ENCODE measurements around the gene NCBP3. TPM values are rescaled to one million over a fixed set of nuclear protein-coding genes. Genes with fewer than 3 reads are reported as not detected.

Gene NCBP3
- total and polyA plus RNA-seq, 9 of the 15 experiments (the other 6 are each of a cell fraction or from before 2014, with no cell fraction given), result 3.1 to 25.5 (median 20.5) TPM

GRCh38 chr17:3859940-3860339, 13.9 kb upstream of the NCBP3 start:
- DNase-seq (ENCODE audit: extremely low read depth in 1 of 4, low spot score in 3 of 4), result no peak
- no peak overlapping the region for H3K4me3 ChIP-seq
- H3K9ac ChIP-seq (ENCODE audit: insufficient read depth in 1 of 2, low read depth in 2 of 2, low read length in 2 of 2), result peak overlapping the region in 1 of 2 experiments; percentile 17; a peak in 1 of 4 replicates
- 77% methylated on average over 5 of the region's 9 CpGs for WGBS (ENCODE audit: insufficient coverage, low coverage, missing lambda C conversion rate)
- no peak overlapping the region for H2AFZ ChIP-seq (ENCODE audit: low read depth, low read length)
- no peaks in the 10 kb centered on the region for H3K79me2 ChIP-seq (ENCODE audit: control insufficient read depth, insufficient read depth, low read length)
- H4K20me1 ChIP-seq (replicated peaks; ENCODE audit: control insufficient read depth, insufficient read depth, low read length), result no peaks in the 10 kb centered on the region
- no peak overlapping the region for H3K27ac ChIP-seq (ENCODE audit: extremely low read depth, low read depth, low read length)
- no peaks in the 10 kb centered on the region for H3K27me3 ChIP-seq (ENCODE audit: control insufficient read depth in 2 of 2, insufficient read depth in 2 of 2, low read length in 2 of 2)
- intact Hi-C loops (cut with micrococcal nuclease) (no loop called here), in situ Hi-C loops (cut with MboI) (no loop called here)
- H3K4me2 ChIP-seq (ENCODE audit: insufficient read depth, low read length), result no peak overlapping the region
- BruUV-seq (replicated peaks), result no TSS peak
- no peak for TF ChIP-seq SPI1 (IDR thresholded peaks at IDR 0.05; ENCODE audit: borderline replicate concordance, low read depth, low read length)
- no peak for TF ChIP-seq OTX1 (CRISPR knock-in tag; IDR thresholded peaks at IDR 0.05)
- TF ChIP-seq ATF1 (CRISPR knock-in tag; IDR thresholded peaks at IDR 0.05), result no peak
- TF ChIP-seq ATF1 (tag; IDR thresholded peaks at IDR 0.05), result no peak
- no peak for TF ChIP-seq ZNF584 (CRISPR knock-in tag; IDR thresholded peaks at IDR 0.05; ENCODE audit: low read depth)
- TF ChIP-seq BMI1 (IDR thresholded peaks at IDR 0.05; ENCODE audit: low read length), result no peak
- no peak for TF ChIP-seq NFXL1 (CRISPR knock-in tag; IDR thresholded peaks at IDR 0.05)
- TF ChIP-seq ZNF395 (CRISPR knock-in tag; IDR thresholded peaks at IDR 0.05), result no peak
- CTCF ChIA-PET (ENCODE audit: low intra/inter-chr PET ratio), result no interaction called here
- FAIRE-seq, result no peak
- H3K9me3 ChIP-seq (replicated peaks; ENCODE audit: control insufficient read depth, insufficient read depth, low read depth, low read length), result no peaks in the 10 kb centered on the region
- H3K4me1 ChIP-seq (replicated peaks in 1 of 2; ENCODE audit: control insufficient read depth in 2 of 2, insufficient read depth in 2 of 2, low read length in 2 of 2), result no peaks in the 10 kb centered on the region
- H3K36me3 ChIP-seq (ENCODE audit: control insufficient read depth, insufficient read depth, low read length), result peaks cover 14% of the 10 kb centered on the region; the same call in 2 of the 3 replicates
- ATAC-seq, result no peak
- no peaks in the 10 kb centered on the region for H3K9me1 ChIP-seq (ENCODE audit: control insufficient read depth, insufficient read depth, low read length)
- POLR2A ChIA-PET, result interaction anchor here (0.6 kb wide), 1 partner anchor 555 kb away, joined by 4 read pairs; no protein-coding TSS in a partner anchor
